Natural killer cell (primary cell): ENCODE data around the gene HAUS3. TPM values are rescaled to one million over a fixed set of nuclear protein-coding genes. Genes with fewer than 3 reads are reported as not detected.

ENCODE experiments used
- ATAC-seq, 3 donors: fragments of 150-1000 bp in 2 of 3; fragments of 200-7000 bp in 1 of 3; cut with Tn5 transposase; 1 replicate in 1 of 3; 2 replicates in 2 of 3; pipeline ENCODE4 v1.10.0; 2021; ENCODE audit warnings: mild to moderate bottlenecking in 2 of 3, moderate library complexity in 2 of 3
- DNase-seq, 2 donors: peaks; one replicate each; pipeline versions ENCODE4 v3.0.0 to v3.0.0-alpha.2; 2013 to 2021; ENCODE audit warnings: mixed read lengths in 1 of 2
- H3K27ac ChIP-seq: one replicate; pipeline ENCODE4 v1.5.1; 2013; ENCODE audit warnings: mild to moderate bottlenecking, low read length
- H3K27me3 ChIP-seq: one replicate; pipeline ENCODE4 v1.6.1; 2013; ENCODE audit warnings: low read length; ENCODE audit not compliant: control insufficient read depth, insufficient read depth
- H3K36me3 ChIP-seq: one replicate; pipeline ENCODE4 v1.6.1; 2013; ENCODE audit warnings: low read length; ENCODE audit not compliant: control insufficient read depth, insufficient read depth
- H3K4me1 ChIP-seq: one replicate; pipeline ENCODE4 v1.6.1; 2013; ENCODE audit warnings: low read length; ENCODE audit not compliant: control insufficient read depth, insufficient read depth
- H3K4me3 ChIP-seq: one replicate; pipeline ENCODE4 v1.5.1; 2013; ENCODE audit warnings: low read length
- H3K9me3 ChIP-seq: one replicate; pipeline ENCODE4 v1.6.1; 2013; ENCODE audit warnings: low read length; ENCODE audit not compliant: control insufficient read depth, insufficient read depth
- H3K27ac Mint-ChIP-seq, 2 donors: one replicate each; pipeline ENCODE4 v1.8.0; 2022; ENCODE audit warnings: mild to moderate bottlenecking in 2 of 2, mixed read lengths in 2 of 2, moderate library complexity in 1 of 2
- H3K27me3 Mint-ChIP-seq, 2 donors: one replicate each; pipeline ENCODE4 v1.8.0; 2022; ENCODE audit warnings: low read depth in 2 of 2, mixed read lengths in 2 of 2
- H3K36me3 Mint-ChIP-seq: one replicate; pipeline ENCODE4 v1.8.0; 2022; ENCODE audit warnings: mixed read lengths
- H3K4me1 Mint-ChIP-seq, 2 donors: one replicate each; pipeline ENCODE4 v1.8.0; 2022; ENCODE audit warnings: mixed read lengths in 2 of 2
- H3K4me3 Mint-ChIP-seq: one replicate; pipeline ENCODE4 v1.8.0; 2022; ENCODE audit warnings: mild to moderate bottlenecking, moderate library complexity, mixed read lengths
- H3K9me3 Mint-ChIP-seq, 2 donors: one replicate each; pipeline ENCODE4 v1.8.0; 2022; ENCODE audit warnings: mixed read lengths in 2 of 2
- WGBS: methylation state at CpG from one replicate; pipeline ENCODE4 v1.1.7; 2013; ENCODE audit warnings: missing lambda C conversion rate; ENCODE audit not compliant: insufficient coverage; 5-methylcytosine and 5-hydroxymethylcytosine counted together
- intact Hi-C: fragments of 100-400 bp; cut with micrococcal nuclease; formaldehyde crosslinking; loops from one replicate; pipeline ENCODE4 v1.14.2; 2022
- total RNA-seq, 4 donors: library from RNA; stranded (reverse); fragments of 120-200 nt in 1 of 4; gene quantifications; one replicate each; pipeline versions ENCODE4 v1.2.3 to v1.2.4, GENCODE V29; 2013 to 2022
- TF ChIP-seq, protein P1 (sequence below): fragments of 200-600 bp; IDR thresholded peaks from one replicate; pipeline ENCODE4 v1.8.0; 2022; ENCODE audit warnings: antibody characterized with exemption

The HAUS3 gene
- total RNA-seq, 3 donors from 2014 or later (not counting 1 experiment from before 2014, with no cell fraction given) = 38.0 to 50.3 (median 49.4) TPM

DNA sequence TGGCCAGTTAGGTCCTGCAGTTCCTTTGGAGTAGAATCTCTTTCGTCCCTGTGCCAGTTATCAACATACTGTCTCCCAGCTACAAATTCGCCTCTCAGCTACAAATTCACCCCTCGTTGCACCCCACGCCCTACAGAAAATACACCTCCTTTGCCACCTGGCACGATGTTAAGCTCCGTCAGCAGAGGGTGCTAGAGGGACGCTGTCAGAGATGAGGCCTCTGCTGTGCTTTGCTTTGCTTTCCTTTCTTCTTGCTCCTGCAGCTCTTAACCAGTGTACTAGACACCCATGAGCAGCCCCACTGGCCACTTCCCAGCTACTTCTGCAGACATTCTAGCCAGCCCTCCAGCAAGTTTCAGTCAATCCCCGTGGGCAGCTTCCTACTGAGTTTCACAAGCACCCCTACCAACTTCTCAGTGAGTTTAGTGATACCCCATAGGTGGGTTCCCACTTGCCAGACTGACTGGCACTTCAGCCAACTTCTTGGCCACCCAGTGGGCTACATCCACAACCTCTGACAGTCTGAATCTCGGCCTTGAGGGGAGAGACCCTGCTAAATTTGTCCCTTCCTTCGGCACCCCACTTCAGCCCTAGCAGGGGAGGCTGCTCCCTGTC is 21.8 kb downstream of the HAUS3 start:
- WGBS = 16% methylated on average over 10 of the region's 10 CpGs
- peaks cover 7 to 8% of the 10 kb centered on the region in 2 donors for H3K4me1 Mint-ChIP-seq
- no peaks in the 10 kb centered on the region for H3K4me1 ChIP-seq
- no peaks in the 10 kb centered on the region for H3K27me3 Mint-ChIP-seq
- peak; percentile 70 to 90 for DNase-seq
- H3K9me3 Mint-ChIP-seq = no peaks in the 10 kb centered on the region
- intact Hi-C loops = loop anchor here (1.0 kb wide), 3 partner anchors 134 to 243 kb away; no protein-coding TSS in a partner anchor
- no peaks in the 10 kb centered on the region for H3K27me3 ChIP-seq
- H3K27ac Mint-ChIP-seq = peak overlapping the region in 1 of 2 donors; percentile 37
- H3K4me3 ChIP-seq = no peak overlapping the region
- peak; percentile 91 to 99 (median 97) for ATAC-seq
- H3K9me3 ChIP-seq = no peaks in the 10 kb centered on the region
- H3K36me3 Mint-ChIP-seq = no peaks in the 10 kb centered on the region
- H3K4me3 Mint-ChIP-seq = no peak overlapping the region
- TF ChIP-seq, protein P1, sequence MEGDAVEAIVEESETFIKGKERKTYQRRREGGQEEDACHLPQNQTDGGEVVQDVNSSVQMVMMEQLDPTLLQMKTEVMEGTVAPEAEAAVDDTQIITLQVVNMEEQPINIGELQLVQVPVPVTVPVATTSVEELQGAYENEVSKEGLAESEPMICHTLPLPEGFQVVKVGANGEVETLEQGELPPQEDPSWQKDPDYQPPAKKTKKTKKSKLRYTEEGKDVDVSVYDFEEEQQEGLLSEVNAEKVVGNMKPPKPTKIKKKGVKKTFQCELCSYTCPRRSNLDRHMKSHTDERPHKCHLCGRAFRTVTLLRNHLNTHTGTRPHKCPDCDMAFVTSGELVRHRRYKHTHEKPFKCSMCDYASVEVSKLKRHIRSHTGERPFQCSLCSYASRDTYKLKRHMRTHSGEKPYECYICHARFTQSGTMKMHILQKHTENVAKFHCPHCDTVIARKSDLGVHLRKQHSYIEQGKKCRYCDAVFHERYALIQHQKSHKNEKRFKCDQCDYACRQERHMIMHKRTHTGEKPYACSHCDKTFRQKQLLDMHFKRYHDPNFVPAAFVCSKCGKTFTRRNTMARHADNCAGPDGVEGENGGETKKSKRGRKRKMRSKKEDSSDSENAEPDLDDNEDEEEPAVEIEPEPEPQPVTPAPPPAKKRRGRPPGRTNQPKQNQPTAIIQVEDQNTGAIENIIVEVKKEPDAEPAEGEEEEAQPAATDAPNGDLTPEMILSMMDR = peak; percentile 88
- H3K27ac ChIP-seq = no peak overlapping the region
- H3K36me3 ChIP-seq = peaks cover 3% of the 10 kb centered on the region

DNA sequence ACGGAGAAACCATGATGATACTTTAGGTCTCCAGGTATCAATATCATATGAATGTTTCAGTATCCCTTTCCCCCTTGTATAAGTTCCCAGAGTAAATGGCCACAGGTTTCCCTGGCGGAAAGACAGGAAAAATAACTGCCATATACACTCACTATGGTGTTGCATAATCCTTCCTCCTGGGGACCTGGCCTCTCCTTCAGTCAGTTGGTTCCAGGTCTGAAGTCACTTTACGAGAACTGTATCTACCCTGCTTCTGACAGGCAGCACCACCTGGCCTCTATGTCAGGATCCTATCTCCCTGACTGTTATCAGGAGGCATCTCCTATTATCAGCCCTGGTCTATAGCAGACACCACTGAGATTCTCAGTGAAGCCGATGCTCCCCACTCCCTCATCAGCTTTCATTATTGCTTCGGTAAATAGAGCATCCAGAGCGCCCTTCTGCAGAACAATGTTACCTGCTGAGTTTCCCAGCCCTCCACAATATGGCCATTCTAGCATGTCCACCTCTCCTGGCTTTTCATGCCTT is 22.6 kb downstream of the HAUS3 start:
- no peaks in the 10 kb centered on the region for H3K27me3 ChIP-seq
- no peak overlapping the region for H3K27ac ChIP-seq
- TF ChIP-seq, protein P1 = no peak
- H3K4me3 ChIP-seq = no peak overlapping the region
- Mint-ChIP-seq H3K4me1 (peaks cover 7 to 8% of the 10 kb centered on the region in 2 donors), H3K36me3 (no peaks in the 10 kb centered on the region), H3K4me3 (no peak overlapping the region), H3K9me3 (no peaks in the 10 kb centered on the region), H3K27ac (no peak overlapping the region), H3K27me3 (no peaks in the 10 kb centered on the region)
- intact Hi-C loops = no loop called here
- no peaks in the 10 kb centered on the region for H3K9me3 ChIP-seq
- 96% methylated on average over 6 of the region's 6 CpGs for WGBS
- ATAC-seq (no peak), DNase-seq (no peak)
- no peaks in the 10 kb centered on the region for H3K4me1 ChIP-seq
- peaks cover 3% of the 10 kb centered on the region for H3K36me3 ChIP-seq

DNA sequence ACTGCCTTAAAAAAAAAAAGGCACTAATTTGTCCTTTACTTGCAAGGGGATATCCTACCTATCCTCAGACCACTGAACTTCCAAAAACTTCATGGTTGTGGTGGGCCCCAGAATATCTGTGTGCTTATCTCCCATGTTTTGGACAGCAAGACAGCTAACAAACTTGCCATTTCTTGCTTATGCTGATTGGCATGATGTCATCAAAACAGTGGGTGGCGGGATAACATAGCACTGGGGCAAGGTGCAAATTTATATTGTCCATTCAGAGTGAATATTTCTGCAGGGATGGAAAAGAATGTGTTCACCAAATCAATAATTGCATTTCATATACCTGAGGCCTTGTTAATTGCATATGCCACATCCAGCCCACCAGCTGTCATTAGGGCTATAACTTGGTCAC is 23.5 kb downstream of the HAUS3 start:
- peaks cover 7 to 8% of the 10 kb centered on the region in 2 donors for H3K4me1 Mint-ChIP-seq
- DNase-seq (no peak), ATAC-seq (no peak)
- Histone ChIP-seq H3K9me3 (no peaks in the 10 kb centered on the region), H3K36me3 (peaks cover under 1% of the 10 kb centered on the region), H3K27ac (no peak overlapping the region), H3K4me3 (no peak overlapping the region), H3K27me3 (no peaks in the 10 kb centered on the region), H3K4me1 (no peaks in the 10 kb centered on the region)
- no peaks in the 10 kb centered on the region for H3K9me3 Mint-ChIP-seq
- H3K36me3 Mint-ChIP-seq = no peaks in the 10 kb centered on the region
- no peak overlapping the region for H3K4me3 Mint-ChIP-seq
- H3K27ac Mint-ChIP-seq = no peak overlapping the region
- H3K27me3 Mint-ChIP-seq = no peaks in the 10 kb centered on the region
- intact Hi-C loops = no loop called here
- 100% methylated on average over 1 of the region's 1 CpG for WGBS
- TF ChIP-seq, protein P1 = no peak

DNA sequence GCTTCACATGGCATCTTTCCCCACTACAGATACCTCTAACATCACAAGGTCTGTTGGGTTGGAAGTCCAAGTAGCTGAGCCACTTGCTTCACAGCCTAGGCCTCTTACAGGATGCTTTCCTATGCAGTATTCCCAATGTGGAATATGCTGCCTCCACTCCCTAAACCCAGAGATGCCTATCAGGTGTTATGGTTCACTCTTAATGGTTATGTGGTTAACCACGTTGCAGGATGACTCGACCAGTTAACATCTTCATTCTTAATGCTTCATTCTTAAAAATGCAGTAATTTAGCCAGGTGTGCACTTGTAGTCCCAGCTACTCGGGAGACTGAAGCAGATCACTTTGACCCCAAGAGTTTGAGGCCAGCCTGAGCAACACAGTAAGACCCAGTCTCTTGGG is 24.2 kb downstream of the HAUS3 start:
- no peaks in the 10 kb centered on the region for H3K9me3 Mint-ChIP-seq
- H3K27me3 ChIP-seq = no peaks in the 10 kb centered on the region
- no peaks in the 10 kb centered on the region for H3K36me3 ChIP-seq
- no peak overlapping the region for H3K4me3 ChIP-seq
- no peaks in the 10 kb centered on the region for H3K9me3 ChIP-seq
- H3K27me3 Mint-ChIP-seq = no peaks in the 10 kb centered on the region
- 23% methylated on average over 3 of the region's 3 CpGs for WGBS
- intact Hi-C loops = no loop called here
- H3K4me3 Mint-ChIP-seq = no peak overlapping the region
- TF ChIP-seq, protein P1 = no peak
- no peak overlapping the region for H3K27ac ChIP-seq
- no peak overlapping the region for H3K27ac Mint-ChIP-seq
- H3K4me1 ChIP-seq = no peaks in the 10 kb centered on the region
- ATAC-seq (no peak), DNase-seq (no peak)
- peaks cover 7 to 8% of the 10 kb centered on the region in 2 donors for H3K4me1 Mint-ChIP-seq
- no peaks in the 10 kb centered on the region for H3K36me3 Mint-ChIP-seq
